SU-DHL-6 (cell line): ENCODE measurements around the gene NLRP8.

Source experiments
- CTCF ChIP-seq: fragments of 200-600 bp; sonication (generic); IDR thresholded peaks from one replicate; pipeline ENCODE4 v1.5.1; 2017; ENCODE audit warnings: antibody characterized with exemption, mild to moderate bottlenecking, low read length, moderate library complexity; ENCODE audit not compliant: insufficient read depth, poor library complexity, severe bottlenecking
- EZH2phosphoT487 ChIP-seq: fragments of 200-600 bp; sonication (generic), shearing (Covaris generic); conservative IDR thresholded peaks from 2 replicates; pipeline ENCODE4 v1.6.1; 2018; ENCODE audit warnings: mild to moderate bottlenecking, antibody characterized with exemption, low read length, moderate library complexity, mixed read lengths

- TF ChIP-seq CTCF (no peak), EZH2phosphoT487 (no peak)
Observed at GRCh38 chr19:55990831-55991230, 43.2 kb downstream of the NLRP8 start.
